ENCODE results near the gene EMC7.

EMC7 gene

GRCh38 chr15:34038023-34038870 is 63.4 kb downstream of the EMC7 start:
- WGBS, result 2% methylated on average over 40 of the region's 70 CpGs
- peak overlapping the region; percentile 96 for H3K27ac ChIP-seq (ENCODE audit: low read length, poor library complexity, severe bottlenecking)
- H3K4me2 ChIP-seq (ENCODE audit: low read length, poor library complexity, severe bottlenecking), result peak overlapping the region; percentile 69
- H3K4me3 ChIP-seq (ENCODE audit: insufficient read depth in 1 of 2, low read depth in 1 of 2, low read length in 2 of 2), result peak overlapping the region; percentile 96
- H3K4ac ChIP-seq (ENCODE audit: low read depth in 1 of 2, low read length in 2 of 2), result peak overlapping the region; percentile 94 to 96
- no peaks in the 10 kb centered on the region for H3K36me3 ChIP-seq (ENCODE audit: control insufficient read depth in 1 of 2, insufficient read depth in 2 of 2, low read depth in 1 of 2, low read length in 2 of 2)
- peak overlapping the region; percentile 93 for H2BK15ac ChIP-seq (ENCODE audit: low read depth, poor library complexity, severe bottlenecking)
- peak overlapping the region; percentile 1 to 23 for H3K23ac ChIP-seq (ENCODE audit: low read length in 2 of 2)
- peak overlapping the region; percentile 96 to 98 for H3K18ac ChIP-seq (ENCODE audit: low read depth in 1 of 2, low read length in 2 of 2)
- peak overlapping the region; percentile 97 for H4K91ac ChIP-seq (ENCODE audit: low read length)
- peaks cover 5% of the 10 kb centered on the region for H3K79me1 ChIP-seq (replicated peaks; ENCODE audit: low read length, poor library complexity, severe bottlenecking)
- peak; percentile 75 for DNase-seq
- peak overlapping the region; percentile 86 to 95 for H3K14ac ChIP-seq (ENCODE audit: low read length in 2 of 2)
- peak overlapping the region; percentile 97 for H3K9ac ChIP-seq (ENCODE audit: low read length)
- peak overlapping the region; percentile 85 for H2BK120ac ChIP-seq (ENCODE audit: low read depth, low read length)
- H3K4me1 ChIP-seq (ENCODE audit: control insufficient read depth, insufficient read depth, low read depth, low read length), result peaks cover 2% of the 10 kb centered on the region
- peak overlapping the region; percentile 97 for H2AFZ ChIP-seq (ENCODE audit: low read depth, low read length)
- no peaks in the 10 kb centered on the region for H3K27me3 ChIP-seq (ENCODE audit: control insufficient read depth in 1 of 2, insufficient read depth in 1 of 2, low read length in 2 of 2)
- H2BK5ac ChIP-seq (ENCODE audit: low read depth, low read length, poor library complexity, severe bottlenecking), result peak overlapping the region; percentile 98
- no peaks in the 10 kb centered on the region for H3K9me3 ChIP-seq (ENCODE audit: control insufficient read depth, low read length)
- no peak overlapping the region for H2AK5ac ChIP-seq (ENCODE audit: low read length, severe bottlenecking)
- peak overlapping the region; percentile 94 for H4K8ac ChIP-seq (ENCODE audit: low read length)
- H2BK12ac ChIP-seq (ENCODE audit: low read length in 2 of 2), result peak overlapping the region; percentile 78 to 96

All from mesenchymal stem cell (in vitro differentiated cells and primary cell).